SK-N-SH (cell line): ENCODE measurements around the gene SIX2. TPM values are rescaled to one million over a fixed set of nuclear protein-coding genes. Genes with fewer than 3 reads are reported as not detected.
A peak's percentile ranks its signal among the peaks of the same experiment; 100 is the strongest.

Experiments
- CTCF ChIA-PET: fragments of 300-600, 350-600 bp; formaldehyde crosslinking; extraction: SDS; loops from one replicate; lab custom pipeline; 2021; lab: Yijun Ruan, JAX
- POLR2A ChIA-PET: fragments of 350-600 bp; sonication (Branson Sonifier 250); formaldehyde crosslinking; extraction: SDS; loops from one replicate; lab custom pipeline; 2020; ENCODE audit warnings: antibody characterized with exemption, inconsistent platforms; lab: Yijun Ruan, JAX
- DNase-seq: peaks from one replicate; pipeline ENCODE4 v3.0.0; 2012
- H2AFZ ChIP-seq: fragments of 200-600 bp; sonication (generic); 2 replicates; pipeline ENCODE4 v1.8.1; 2016; ENCODE audit warnings: antibody characterized with exemption, mild to moderate bottlenecking, low read depth
- H3F3A ChIP-seq: fragments of 200-600 bp; sonication (generic); replicated peaks from 2 replicates; pipeline ENCODE3; 2016; ENCODE audit warnings: antibody characterized with exemption, mild to moderate bottlenecking; ENCODE audit not compliant: insufficient read depth
- H3K27ac ChIP-seq, 2 experiments: fragments of 200-500 bp in 1 of 2; fragments of 200-600 bp in 1 of 2; sonication (Bioruptor generic) in 1 of 2; sonication (generic), shearing (Covaris generic) in 1 of 2; 2 replicates each; pipeline versions ENCODE4 v1.5.1 to v1.6.1; 2014 to 2016; ENCODE audit warnings: low read depth in 2 of 2, inconsistent platforms in 1 of 2, low read length in 1 of 2, mild to moderate bottlenecking in 1 of 2, mixed read lengths in 1 of 2
- H3K27me3 ChIP-seq: fragments of 200-600 bp; sonication (generic), shearing (Covaris generic); 2 replicates; pipeline ENCODE4 v1.6.1; 2016; ENCODE audit warnings: mixed run types; ENCODE audit not compliant: insufficient read depth
- H3K36me3 ChIP-seq, 2 experiments: fragments of 200-500 bp in 1 of 2; fragments of 200-600 bp in 1 of 2; sonication (Bioruptor generic) in 1 of 2; sonication (generic) in 1 of 2; replicated peaks in 1 of 2; 2 replicates each; pipeline versions ENCODE3 to v1.5.1; 2014 to 2016; ENCODE audit warnings: low read length in 1 of 2, mild to moderate bottlenecking in 1 of 2; ENCODE audit not compliant: insufficient read depth in 2 of 2, control insufficient read depth in 1 of 2
- H3K4me1 ChIP-seq, 2 experiments: fragments of 200-500 bp in 1 of 2; fragments of 200-600 bp in 1 of 2; sonication (Bioruptor generic) in 1 of 2; sonication (generic), shearing (Covaris generic) in 1 of 2; 2 replicates each; pipeline versions ENCODE4 v1.5.1 to v1.6.1; 2014 to 2016; ENCODE audit warnings: low read depth in 1 of 2, low read length in 1 of 2, mixed run types in 1 of 2; ENCODE audit not compliant: insufficient read depth in 2 of 2, control insufficient read depth in 1 of 2
- H3K4me2 ChIP-seq: fragments of 200-600 bp; sonication (generic), shearing (Covaris generic); 2 replicates; pipeline ENCODE4 v1.6.1; 2017; ENCODE audit warnings: mixed run types
- H3K4me3 ChIP-seq, 2 experiments: fragments of 200-500 bp in 1 of 2; fragments of 200-600 bp in 1 of 2; sonication (Bioruptor generic) in 1 of 2; sonication (generic), shearing (Covaris generic) in 1 of 2; 2 replicates each; pipeline versions ENCODE4 v1.5.1 to v1.8.1; 2014 to 2016; ENCODE audit warnings: low read depth in 2 of 2, inconsistent platforms in 1 of 2, low read length in 1 of 2, mild to moderate bottlenecking in 1 of 2, mixed read lengths in 1 of 2, moderate library complexity in 1 of 2
- H3K79me2 ChIP-seq: fragments of 200-600 bp; sonication (generic); 2 replicates; pipeline ENCODE4 v1.8.1; 2017; ENCODE audit warnings: mild to moderate bottlenecking; ENCODE audit not compliant: insufficient read depth
- H3K9ac ChIP-seq: fragments of 200-600 bp; sonication (generic); 2 replicates; pipeline ENCODE4 v1.6.1; 2017; ENCODE audit warnings: mixed run types
- H3K9me2 ChIP-seq: fragments of 200-600 bp; sonication (generic); 2 replicates; pipeline ENCODE4 v1.6.1; 2017; ENCODE audit warnings: mixed run types
- H3K9me3 ChIP-seq: fragments of 200-600 bp; sonication (generic); 2 replicates; pipeline ENCODE4 v1.6.1; 2017; ENCODE audit warnings: mixed run types, mild to moderate bottlenecking, moderate library complexity
- H4K20me1 ChIP-seq: fragments of 200-600 bp; sonication (generic); 2 replicates; pipeline ENCODE4 v1.6.1; 2017; ENCODE audit warnings: mild to moderate bottlenecking, mixed run types; ENCODE audit not compliant: insufficient read depth
- CHD2 ChIP-seq: fragments of 150-350 bp; IDR thresholded peaks from 2 replicates; pipeline ENCODE4 v1.6.1; 2018; ENCODE audit warnings: low read length; ENCODE audit not compliant: partially characterized antibody
- ELF1 ChIP-seq: IDR thresholded peaks from 2 replicates; pipeline ENCODE4 v1.4.0; 2012
- EP300 ChIP-seq, 2 experiments: IDR thresholded peaks; 2 replicates each; pipeline versions ENCODE4 v1.4.0 to v1.6.1; 2012; ENCODE audit warnings: borderline replicate concordance in 1 of 2, low read depth in 1 of 2, low read length in 1 of 2
- FOXJ3 ChIP-seq: sonication (generic); formaldehyde crosslinking; IDR thresholded peaks from 2 replicates; pipeline ENCODE4 v1.5.1; 2020; ENCODE audit warnings: mild to moderate bottlenecking, missing genetic modification reagents
- FOXM1 ChIP-seq: IDR thresholded peaks from 2 replicates; pipeline ENCODE4 v1.4.0; 2012; ENCODE audit warnings: low read depth, mild to moderate bottlenecking
- GABPA ChIP-seq: IDR thresholded peaks from 2 replicates; pipeline ENCODE4 v1.4.0; 2012; ENCODE audit warnings: low read depth, mild to moderate bottlenecking
- GATA2 ChIP-seq: sonication (generic); formaldehyde crosslinking; IDR thresholded peaks from 2 replicates; pipeline ENCODE4 v1.5.0; 2020; ENCODE audit warnings: mild to moderate bottlenecking, missing genetic modification reagents
- JUND ChIP-seq: IDR thresholded peaks from 2 replicates; pipeline ENCODE4 v1.4.0; 2012
- MEF2A ChIP-seq: IDR thresholded peaks from 2 replicates; pipeline ENCODE4 v1.4.0; 2012; ENCODE audit warnings: low read depth, borderline replicate concordance
- MXI1 ChIP-seq: IDR thresholded peaks from 2 replicates; pipeline ENCODE4 v1.6.1; 2012; ENCODE audit warnings: mild to moderate bottlenecking, low read depth, low read length, improper control_type of control experiment
- NRF1 ChIP-seq: IDR thresholded peaks from 2 replicates; pipeline ENCODE4 v1.6.1; 2012; ENCODE audit warnings: low read depth, mild to moderate bottlenecking, low read length
- PBX3 ChIP-seq: IDR thresholded peaks from 2 replicates; pipeline ENCODE4; 2012
- POLR2AphosphoS5 ChIP-seq: IDR thresholded peaks from 2 replicates; pipeline ENCODE4 v1.6.1; 2012; ENCODE audit warnings: low read depth, low read length
- RAD21 ChIP-seq: IDR thresholded peaks from 2 replicates; pipeline ENCODE4 v1.6.1; 2012; ENCODE audit warnings: mild to moderate bottlenecking, low read length
- RCOR1 ChIP-seq: fragments of 150-350 bp; IDR thresholded peaks from 2 replicates; pipeline ENCODE4 v1.6.1; 2017; ENCODE audit warnings: antibody characterized with exemption, low read length
- RXRA ChIP-seq: IDR thresholded peaks from 2 replicates; pipeline ENCODE4 v1.4.0; 2012; ENCODE audit warnings: low read depth, mild to moderate bottlenecking, borderline replicate concordance
- SIN3A ChIP-seq: IDR thresholded peaks from 2 replicates; pipeline ENCODE4 v1.6.1; 2012; ENCODE audit warnings: low read depth, mild to moderate bottlenecking, low read length, moderate library complexity, borderline replicate concordance
- TAF1 ChIP-seq: IDR thresholded peaks from 2 replicates; pipeline ENCODE4 v1.6.1; 2012; ENCODE audit warnings: low read depth, mild to moderate bottlenecking, low read length, moderate library complexity, borderline replicate concordance
- TCF12 ChIP-seq: IDR thresholded peaks from 2 replicates; pipeline ENCODE4 v1.4.0; 2012
- USF1 ChIP-seq: IDR thresholded peaks from 2 replicates; pipeline ENCODE4 v1.4.0; 2012; ENCODE audit warnings: low read depth, borderline replicate concordance
- USF2 ChIP-seq: fragments of 150-350 bp; IDR thresholded peaks from 2 replicates; pipeline ENCODE4 v1.6.1; 2017; ENCODE audit warnings: antibody characterized with exemption, low read length, low read depth, borderline replicate concordance
- ZBTB33 ChIP-seq: IDR thresholded peaks from 2 replicates; pipeline ENCODE4 v1.4.0; 2012; ENCODE audit warnings: low read depth, borderline replicate concordance
- WGBS: methylation state at CpG from one replicate; pipeline ENCODE4 v1.1.6; 2017; ENCODE audit warnings: low lambda C conversion rate; 5-methylcytosine and 5-hydroxymethylcytosine counted together
- polyA plus RNA-seq, 3 experiments: library from polyadenylated mRNA; depleted of rRNA; stranded (reverse); fragments of >200 nt; gene quantifications; 2 replicates each; pipeline ENCODE4 v1.2.3, GENCODE V29; 2012

Gene SIX2
- polyA plus RNA-seq, 1 of the 3 experiments (the other 2 are of a cell fraction), result 0.76 TPM

- TF ChIP-seq USF2, result no peak
- TF ChIP-seq MXI1, result peak; percentile 76
- TF ChIP-seq SIN3A, result peak; percentile 94
- peak; percentile 29 for TF ChIP-seq ELF1
- TF ChIP-seq PBX3, result peak; percentile 99
- no peak for TF ChIP-seq FOXM1
- TF ChIP-seq GABPA, result peak; percentile 22; the same call in 1 of the 2 replicates
- TF ChIP-seq TAF1, result peak; percentile 33
- TF ChIP-seq JUND, result no peak; the same call in 1 of the 2 replicates
- TF ChIP-seq USF1, result 0 out of 2 replicates have a peak, but pooled peaks have one; percentile 31
- 0 out of 2 replicates have a peak, but pooled peaks have one; percentile 5 for TF ChIP-seq NRF1
- TF ChIP-seq, all 33 proteins: peak for 16
These were observed at the start of gene SIX2 (continued) for GRCh38 chr2:45009303-45009927.

- H3K27ac ChIP-seq, result peak overlapping the region in 1 of 2 experiments; percentile 64; a peak in 2 of 4 replicates
- no peaks in the 10 kb centered on the region for H3K9me2 ChIP-seq
- CTCF ChIA-PET, result interaction anchor here (0.6 to 3.3 kb wide), 22 partner anchors 10 to 439 kb away, joined by 3 to 21 read pairs (median 4); no protein-coding TSS in a partner anchor
- H3K27me3 ChIP-seq, result no peaks in the 10 kb centered on the region
- no peaks in the 10 kb centered on the region for H3K9me3 ChIP-seq
- H2AFZ ChIP-seq, result no peak overlapping the region
- H3K4me2 ChIP-seq, result no peak overlapping the region
- peak; percentile 90 for DNase-seq
- H3K4me1 ChIP-seq, result peaks cover 0 to 31% of the 10 kb centered on the region in 2 experiments; a peak in 2 of 4 replicates
- H3F3A ChIP-seq, result no peaks in the 10 kb centered on the region
- TF ChIP-seq POLR2AphosphoS5, result peak; percentile 51
- peak; percentile 75 for TF ChIP-seq TCF12
- peak; percentile 95 for TF ChIP-seq GATA2 (CRISPR knock-in tag)
- TF ChIP-seq RCOR1, result peak; percentile 93
- TF ChIP-seq PBX3, result no peak
- peak; percentile 50; the same call in 1 of the 2 replicates for TF ChIP-seq USF2
- peak; percentile 96; the same call in 1 of the 2 replicates for TF ChIP-seq FOXJ3
- no peak for TF ChIP-seq ZBTB33
- TF ChIP-seq MEF2A, result no peak
- peak in 1 of 2 experiments; percentile 97; a peak in 2 of 4 replicates for TF ChIP-seq EP300 (IDR thresholded peaks at IDR 0.05; ENCODE audit: borderline replicate concordance in 1 of 2, low read depth in 1 of 2, low read length in 1 of 2)
- peak; percentile 60 for TF ChIP-seq RAD21
- TF ChIP-seq RXRA, result no peak
- peak; percentile 97 for TF ChIP-seq MXI1
- peak; percentile 92 for TF ChIP-seq CHD2
- TF ChIP-seq, all 33 proteins: peak for 10
- Histone ChIP-seq H3K9ac (no peak overlapping the region), H3K79me2 (no peaks in the 10 kb centered on the region), H3K4me3 (no peak overlapping the region), H4K20me1 (no peaks in the 10 kb centered on the region), H3K36me3 (no peaks in the 10 kb centered on the region)
- POLR2A ChIA-PET, result interaction anchor here (1.3 kb wide), 2 partner anchors 136 to 694 kb away, joined by 3 to 4 read pairs; partner anchors contain the start of genes CAMKMT and PREPL
- WGBS, result 29% methylated on average over 4 of the region's 7 CpGs
These were observed 45.9 kb upstream of the SIX2 start for GRCh38 chr2:45055162-45055605.
